Loucy (cell line): ENCODE data around the gene MRTFA.
"Not testable (repeated sequence)": the region's sequence is repeated elsewhere in the genome, so short reads cannot be mapped to it uniquely, and the experiment has no call there.

Experiments used
- H2AFZ ChIP-seq: fragments of 200-600 bp; sonication (generic); 2 replicates; pipeline ENCODE4 v1.6.0; 2016; ENCODE audit warnings: antibody characterized with exemption, mild to moderate bottlenecking, low read length, moderate library complexity
- H3F3A ChIP-seq: fragments of 200-600 bp; 2 replicates; pipeline ENCODE4 v1.6.0; 2016; ENCODE audit warnings: antibody characterized with exemption, low read depth, mild to moderate bottlenecking
- H3K27me3 ChIP-seq: fragments of 200-600 bp; sonication (generic); 2 replicates; pipeline ENCODE4 v1.6.1; 2014; ENCODE audit warnings: low read length, mild to moderate bottlenecking; ENCODE audit not compliant: insufficient read depth, poor library complexity, severe bottlenecking
- H3K36me3 ChIP-seq: fragments of 200-600 bp; sonication (generic); 2 replicates; pipeline ENCODE4 v1.6.1; 2016; ENCODE audit warnings: low read length; ENCODE audit not compliant: insufficient read depth
- H3K4me1 ChIP-seq: fragments of 200-600 bp; sonication (generic); 2 replicates; pipeline ENCODE4 v1.5.1; 2014; ENCODE audit warnings: low read length, mild to moderate bottlenecking; ENCODE audit not compliant: insufficient read depth, poor library complexity, severe bottlenecking
- H3K4me2 ChIP-seq: fragments of 200-600 bp; sonication (generic); 2 replicates; pipeline ENCODE4 v1.6.0; 2014; ENCODE audit warnings: antibody characterized with exemption, low read length, low read depth, mild to moderate bottlenecking; ENCODE audit not compliant: poor library complexity, severe bottlenecking
- H3K4me3 ChIP-seq: fragments of 200-600 bp; sonication (generic); 2 replicates; pipeline ENCODE4 v1.5.1; 2014; ENCODE audit warnings: low read length, mild to moderate bottlenecking, mixed read lengths; ENCODE audit not compliant: poor library complexity, severe bottlenecking
- H3K79me2 ChIP-seq: fragments of 200-600 bp; sonication (generic); 2 replicates; pipeline ENCODE4 v1.6.1; 2014; ENCODE audit warnings: low read length; ENCODE audit not compliant: insufficient read depth
- H3K9ac ChIP-seq: fragments of 200-600 bp; sonication (generic); 2 replicates; pipeline ENCODE4 v1.6.0; 2014; ENCODE audit warnings: mild to moderate bottlenecking, low read depth, low read length, moderate library complexity; ENCODE audit not compliant: poor library complexity, severe bottlenecking
- H3K9me2 ChIP-seq: fragments of 200-600 bp; sonication (generic); replicated peaks from 2 replicates; pipeline ENCODE4 v1.6.1; 2016; ENCODE audit warnings: low read depth, low read length, mixed read lengths
- H3K9me3 ChIP-seq: fragments of 200-600 bp; sonication (generic); 2 replicates; pipeline ENCODE4 v1.6.1; 2014; ENCODE audit warnings: mild to moderate bottlenecking, antibody characterized with exemption, low read length, low read depth; ENCODE audit not compliant: insufficient read depth
- H4K20me1 ChIP-seq: fragments of 200-600 bp; sonication (generic); 2 replicates; pipeline ENCODE4 v1.6.0; 2014; ENCODE audit warnings: antibody characterized with exemption, low read length, mild to moderate bottlenecking; ENCODE audit not compliant: insufficient read depth, poor library complexity, severe bottlenecking
- CTCF ChIP-seq: fragments of 200-600 bp; sonication (generic); conservative IDR thresholded peaks from 2 replicates; pipeline ENCODE4 v1.5.1; 2014; ENCODE audit warnings: mild to moderate bottlenecking, antibody characterized with exemption, low read length
- EZH2phosphoT487 ChIP-seq: fragments of 200-600 bp; IDR thresholded peaks from 2 replicates; pipeline ENCODE4 v1.6.1; 2018; ENCODE audit warnings: antibody characterized with exemption, mild to moderate bottlenecking, moderate library complexity, borderline replicate concordance

The MRTFA gene

GRCh38 chr22:40660730-40661129, 24.2 kb upstream of the MRTFA start:
- no peak for TF ChIP-seq CTCF
- no peak for TF ChIP-seq EZH2phosphoT487
- Histone ChIP-seq H3K9me2 (no peaks in the 10 kb centered on the region), H3K4me2 (no peak overlapping the region), H3K4me1 (no peaks in the 10 kb centered on the region), H2AFZ (no peak overlapping the region), H4K20me1 (no peaks in the 10 kb centered on the region), H3F3A (no peaks in the 10 kb centered on the region), H3K9ac (no peak overlapping the region), H3K36me3 (no peaks in the 10 kb centered on the region), H3K4me3 (no peak overlapping the region), H3K9me3 (no peaks in the 10 kb centered on the region), H3K79me2 (no peaks in the 10 kb centered on the region), H3K27me3 (no peaks in the 10 kb centered on the region)

- no peak for TF ChIP-seq CTCF
- Histone ChIP-seq H3K9me2 (no peaks in the 10 kb centered on the region), H2AFZ (no peak overlapping the region), H3K9ac (no peak overlapping the region), H3K4me3 (no peak overlapping the region), H3F3A (no peaks in the 10 kb centered on the region), H3K27me3 (no peaks in the 10 kb centered on the region), H3K4me1 (no peaks in the 10 kb centered on the region), H3K9me3 (no peaks in the 10 kb centered on the region), H3K36me3 (no peaks in the 10 kb centered on the region), H3K4me2 (no peak overlapping the region), H4K20me1 (no peaks in the 10 kb centered on the region), H3K79me2 (no peaks in the 10 kb centered on the region)
These were observed 22.6 kb upstream of the MRTFA start for GRCh38 chr22:40659166-40659565.

GRCh38 chr22:40656651-40657050, 20.1 kb upstream of the MRTFA start:
- not testable (repeated sequence) for H3K36me3 ChIP-seq, H3K4me3 ChIP-seq, H3K27me3 ChIP-seq, H4K20me1 ChIP-seq, H3K4me1 ChIP-seq, H3K9ac ChIP-seq, H3F3A ChIP-seq, H2AFZ ChIP-seq, H3K4me2 ChIP-seq, H3K9me3 ChIP-seq, H3K79me2 ChIP-seq, H3K9me2 ChIP-seq

GRCh38 chr22:40655941-40656340, 19.4 kb upstream of the MRTFA start:
- not testable (repeated sequence) for H2AFZ ChIP-seq, H3F3A ChIP-seq, H3K36me3 ChIP-seq, H3K9ac ChIP-seq, H3K9me3 ChIP-seq, H3K4me2 ChIP-seq, H3K4me1 ChIP-seq, H3K4me3 ChIP-seq, H3K79me2 ChIP-seq, H3K9me2 ChIP-seq, H4K20me1 ChIP-seq, H3K27me3 ChIP-seq
